GM04503 (cell line): ENCODE measurements around the gene KANK4.
A peak's percentile ranks its signal among the peaks of the same experiment; 100 is the strongest.

Experiments used
- DNase-seq: peaks from one replicate; pipeline ENCODE4 v3.0.0-alpha.2; 2012; ENCODE audit warnings: low read depth

KANK4 gene

GRCh38 chr1:62318756-62319544, at the start of gene KANK4:
Gene KANK4 (minus strand): TSS chr1:62319434. CDS start chr1:62281564, 37,870 bp downstream.
- no peak for DNase-seq

GRCh38 chr1:62368989-62369388, 49.8 kb upstream of the KANK4 start:
- DNase-seq = no peak

GRCh38 chr1:62367005-62367557, 47.8 kb upstream of the KANK4 start:
- no peak for DNase-seq

GRCh38 chr1:62364721-62365120, 45.5 kb upstream of the KANK4 start:
- no peak for DNase-seq

- no peak for DNase-seq
Measured at GRCh38 chr1:62362926-62363325, 43.7 kb upstream of the KANK4 start.

GRCh38 chr1:62362061-62362917, 43.1 kb upstream of the KANK4 start:
- DNase-seq = no peak

GRCh38 chr1:62361431-62361830, 42.2 kb upstream of the KANK4 start:
- no peak for DNase-seq

GRCh38 chr1:62358665-62359373, 39.6 kb upstream of the KANK4 start:
- no peak for DNase-seq

- no peak for DNase-seq
Measured at GRCh38 chr1:62357916-62358315, 38.7 kb upstream of the KANK4 start.

GRCh38 chr1:62356257-62356835, 37.1 kb upstream of the KANK4 start:
- peak; percentile 56 for DNase-seq

- no peak for DNase-seq
Measured at GRCh38 chr1:62355095-62355494, 35.9 kb upstream of the KANK4 start.

GRCh38 chr1:62353853-62354252, 34.6 kb upstream of the KANK4 start:
- no peak for DNase-seq

- no peak for DNase-seq
Measured at GRCh38 chr1:62352387-62352786, 33.2 kb upstream of the KANK4 start.

GRCh38 chr1:62349470-62350233, 30.4 kb upstream of the KANK4 start:
- no peak for DNase-seq

GRCh38 chr1:62346886-62347285, 27.7 kb upstream of the KANK4 start:
- no peak for DNase-seq

- no peak for DNase-seq
Measured at GRCh38 chr1:62343911-62344310, 24.7 kb upstream of the KANK4 start.

GRCh38 chr1:62342270-62342669, 23.0 kb upstream of the KANK4 start:
- DNase-seq = no peak

GRCh38 chr1:62341615-62342014, 22.4 kb upstream of the KANK4 start:
- no peak for DNase-seq

GRCh38 chr1:62341089-62341488, 21.9 kb upstream of the KANK4 start:
- no peak for DNase-seq

GRCh38 chr1:62337706-62338631, 18.7 kb upstream of the KANK4 start:
- DNase-seq = no peak
